H1 (cell line): ENCODE results near the gene DEGS2. TPM values are rescaled to one million over a fixed set of nuclear protein-coding genes. Genes with fewer than 3 reads are reported as not detected.

Experiments used
- CTCF ChIA-PET: fragments of 300-600 bp; sonication (Branson Sonifier 250); formaldehyde crosslinking; loops from one replicate; lab custom pipeline; 2021; ENCODE audit not compliant: partially characterized antibody; lab: Charles Lee
- POLR2A ChIA-PET: fragments of 300-600 bp; sonication (Branson Sonifier 250); formaldehyde crosslinking; loops from one replicate; lab custom pipeline; 2021; ENCODE audit warnings: inconsistent platforms; ENCODE audit not compliant: partially characterized antibody; lab: Charles Lee
- DNase-seq, 2 experiments: peaks; one replicate each; pipeline versions ENCODE4 v3.0.0 to v3.0.0-alpha.2; 2010 to 2022; ENCODE audit warnings: low spot score in 2 of 2, low read depth in 1 of 2, mixed read lengths in 1 of 2
- FAIRE-seq: peaks from 2 replicates; lab custom pipeline; 2011; peaks lifted over from hg19 to GRCh38; lab: Jason Lieb, UNC
- H2AFZ ChIP-seq: 2 replicates; pipeline ENCODE4 v1.8.1; 2012; ENCODE audit warnings: low read length, inconsistent platforms
- H2AK5ac ChIP-seq: 2 replicates; pipeline ENCODE4 v1.6.1; 2013; ENCODE audit warnings: low read depth, low read length
- H2BK120ac ChIP-seq: replicated peaks from 2 replicates; pipeline ENCODE3; 2013; ENCODE audit warnings: low read depth, low read length, inconsistent platforms
- H2BK12ac ChIP-seq: 2 replicates; pipeline ENCODE4 v1.6.1; 2013; ENCODE audit warnings: low read depth, low read length
- H2BK15ac ChIP-seq: 2 replicates; pipeline ENCODE4 v1.6.1; 2013; ENCODE audit warnings: low read length
- H2BK20ac ChIP-seq: 2 replicates; pipeline ENCODE4 v1.6.1; 2013; ENCODE audit warnings: low read length
- H2BK5ac ChIP-seq: 2 replicates; pipeline ENCODE4 v1.6.1; 2013; ENCODE audit warnings: low read depth, low read length
- H3K14ac ChIP-seq: 2 replicates; pipeline ENCODE4 v1.6.1; 2013; ENCODE audit warnings: inconsistent platforms; ENCODE audit not compliant: insufficient read length
- H3K18ac ChIP-seq: 2 replicates; pipeline ENCODE4 v1.6.1; 2013; ENCODE audit warnings: low read length; ENCODE audit errors: extremely low read depth
- H3K23ac ChIP-seq: 2 replicates; pipeline ENCODE4 v1.6.1; 2013; ENCODE audit warnings: inconsistent platforms; ENCODE audit not compliant: insufficient read length
- H3K23me2 ChIP-seq: 2 replicates; pipeline ENCODE4 v1.6.1; 2013; ENCODE audit warnings: low read depth, low read length
- H3K27ac ChIP-seq: 2 replicates; pipeline ENCODE4 v1.6.1; 2011; ENCODE audit warnings: low read depth, low read length, inconsistent platforms
- H3K27me3 ChIP-seq, 4 experiments: replicated peaks in 1 of 4; 1 replicate in 1 of 4; 2 replicates in 3 of 4; pipeline versions ENCODE4 v1.6.1 to v1.8.1; 2011 to 2013; ENCODE audit warnings: low read length in 3 of 4, mild to moderate bottlenecking in 3 of 4, inconsistent platforms in 2 of 4, mixed read lengths in 2 of 4, moderate library complexity in 1 of 4; ENCODE audit not compliant: control insufficient read depth in 3 of 4, insufficient read depth in 3 of 4; ENCODE audit errors: extremely low read depth in 1 of 4
- H3K36me3 ChIP-seq, 4 experiments: 2 replicates each; pipeline versions ENCODE4 v1.6.1 to v1.8.1; 2011 to 2013; ENCODE audit warnings: mild to moderate bottlenecking in 4 of 4, low read length in 3 of 4, moderate library complexity in 2 of 4, control low read depth in 1 of 4, inconsistent platforms in 1 of 4; ENCODE audit not compliant: insufficient read depth in 4 of 4, control insufficient read depth in 2 of 4
- H3K4ac ChIP-seq: replicated peaks from 2 replicates; pipeline ENCODE3; 2013; ENCODE audit warnings: low read length, low read depth, mixed read lengths, inconsistent platforms; ENCODE audit not compliant: insufficient read length
- H3K4me1 ChIP-seq, 4 experiments: replicated peaks in 1 of 4; 1 replicate in 1 of 4; 2 replicates in 3 of 4; pipeline versions ENCODE4 v1.6.1 to v1.8.1; 2011 to 2013; ENCODE audit warnings: low read length in 3 of 4, inconsistent platforms in 2 of 4, mixed read lengths in 1 of 4; ENCODE audit not compliant: insufficient read depth in 4 of 4, control insufficient read depth in 3 of 4
- H3K4me2 ChIP-seq, 2 experiments: 2 replicates each; pipeline versions ENCODE4 v1.6.1 to v1.8.1; 2011 to 2013; ENCODE audit warnings: low read depth in 2 of 2, low read length in 2 of 2, control low read depth in 1 of 2, inconsistent platforms in 1 of 2, mild to moderate bottlenecking in 1 of 2; ENCODE audit not compliant: insufficient read depth in 1 of 2
- H3K4me3 ChIP-seq, 4 experiments: fragments of 200-600, 300-600 bp in 1 of 4; sonication (generic), shearing (Covaris generic), sonication (Bioruptor Twin) in 1 of 4; 2 replicates each; pipeline versions ENCODE4 v1.5.1 to v1.8.1; 2011 to 2016; ENCODE audit warnings: low read length in 4 of 4, low read depth in 3 of 4, control low read depth in 2 of 4, inconsistent platforms in 2 of 4, mild to moderate bottlenecking in 2 of 4, mixed read lengths in 1 of 4, moderate library complexity in 1 of 4; ENCODE audit not compliant: insufficient read depth in 2 of 4; ENCODE audit errors: extremely low read depth in 1 of 4
- H3K56ac ChIP-seq: replicated peaks from 2 replicates; pipeline ENCODE3; 2013; ENCODE audit warnings: low read depth, mild to moderate bottlenecking, mixed read lengths, low read length, inconsistent platforms; ENCODE audit not compliant: insufficient read length
- H3K79me1 ChIP-seq: 2 replicates; pipeline ENCODE4 v1.6.1; 2013; ENCODE audit warnings: low read depth, low read length, control low read depth
- H3K79me2 ChIP-seq, 2 experiments: 2 replicates each; pipeline versions ENCODE4 v1.6.1 to v1.8.1; 2012 to 2013; ENCODE audit warnings: low read length in 2 of 2, mild to moderate bottlenecking in 2 of 2, inconsistent platforms in 1 of 2; ENCODE audit not compliant: insufficient read depth in 2 of 2, control insufficient read depth in 1 of 2
- H3K9ac ChIP-seq, 4 experiments: replicated peaks in 1 of 4; 1 replicate in 1 of 4; 2 replicates in 3 of 4; pipeline versions ENCODE4 v1.6.1 to v1.8.1; 2011 to 2013; ENCODE audit warnings: low read depth in 3 of 4, low read length in 3 of 4, control low read depth in 2 of 4, mild to moderate bottlenecking in 2 of 4, moderate library complexity in 2 of 4, inconsistent platforms in 1 of 4; ENCODE audit errors: extremely low read depth in 1 of 4
- H3K9me3 ChIP-seq, 2 experiments: 2 replicates each; pipeline versions ENCODE4 v1.6.1 to v1.8.1; 2012 to 2013; ENCODE audit warnings: mild to moderate bottlenecking in 2 of 2, moderate library complexity in 2 of 2, control low read depth in 1 of 2, inconsistent platforms in 1 of 2, low read depth in 1 of 2, low read length in 1 of 2, mixed read lengths in 1 of 2; ENCODE audit not compliant: insufficient read depth in 2 of 2
- H4K20me1 ChIP-seq, 2 experiments: replicated peaks in 1 of 2; 2 replicates each; pipeline versions ENCODE3 to v1.8.1; 2011 to 2013; ENCODE audit warnings: inconsistent platforms in 2 of 2, low read length in 2 of 2, mild to moderate bottlenecking in 1 of 2; ENCODE audit not compliant: insufficient read depth in 2 of 2, control insufficient read depth in 1 of 2
- H4K5ac ChIP-seq: 2 replicates; pipeline ENCODE4 v1.6.1; 2013; ENCODE audit warnings: low read length, low read depth, mixed read lengths, inconsistent platforms; ENCODE audit not compliant: insufficient read length
- H4K8ac ChIP-seq: 2 replicates; pipeline ENCODE4 v1.8.0; 2013; ENCODE audit warnings: mild to moderate bottlenecking, moderate library complexity, low read length, inconsistent platforms; ENCODE audit not compliant: insufficient read depth; ENCODE audit errors: extremely low read depth
- H4K91ac ChIP-seq: replicated peaks from 2 replicates; pipeline ENCODE3; 2013; ENCODE audit warnings: low read length, mixed read lengths, inconsistent platforms; ENCODE audit not compliant: insufficient read length
- BACH1 ChIP-seq: IDR thresholded peaks from 2 replicates; pipeline ENCODE4 v1.6.1; 2012; ENCODE audit warnings: low read length, improper control_type of control experiment
- CTBP2 ChIP-seq: IDR thresholded peaks from 2 replicates; pipeline ENCODE4 v1.7.0; 2011; ENCODE audit warnings: borderline replicate concordance, mild to moderate bottlenecking, moderate library complexity, mixed read lengths, low read length; ENCODE audit not compliant: insufficient read depth, insufficient read length
- EP300 ChIP-seq, 2 experiments: IDR thresholded peaks; 1 replicate in 1 of 2; 2 replicates in 1 of 2; pipeline ENCODE4 v1.6.1; 2011 to 2012; ENCODE audit warnings: low read depth in 2 of 2, low read length in 2 of 2, mild to moderate bottlenecking in 2 of 2, borderline replicate concordance in 1 of 2, inconsistent platforms in 1 of 2, moderate library complexity in 1 of 2
- JUND ChIP-seq: IDR thresholded peaks from 2 replicates; pipeline ENCODE4 v1.6.1; 2011; ENCODE audit warnings: mild to moderate bottlenecking, improper control_type of control experiment, low read length
- KDM1A ChIP-seq: fragments of 200-600, 300-600 bp; sonication (generic); IDR thresholded peaks from 2 replicates; pipeline ENCODE4 v1.7.1; 2016; ENCODE audit warnings: mild to moderate bottlenecking, low read length, borderline replicate concordance
- POLR2A ChIP-seq, 2 experiments: IDR thresholded peaks; 1 replicate in 1 of 2; 2 replicates in 1 of 2; pipeline ENCODE4 v1.6.1; 2011; ENCODE audit warnings: low read depth in 2 of 2, low read length in 2 of 2, mild to moderate bottlenecking in 2 of 2; ENCODE audit errors: control extremely low read depth in 1 of 2
- RBBP5 ChIP-seq: IDR thresholded peaks from 2 replicates; pipeline ENCODE4 v1.7.1; 2012; ENCODE audit warnings: low read depth, mild to moderate bottlenecking, inconsistent platforms, low read length, moderate library complexity, borderline replicate concordance
- RXRA ChIP-seq: IDR thresholded peaks from 2 replicates; pipeline ENCODE4 v1.6.1; 2011; ENCODE audit warnings: low read depth, mild to moderate bottlenecking, low read length, moderate library complexity; ENCODE audit not compliant: insufficient read depth
- SRF ChIP-seq: IDR thresholded peaks from 2 replicates; pipeline ENCODE4 v1.6.1; 2011; ENCODE audit warnings: mild to moderate bottlenecking, low read depth, low read length, moderate library complexity
- TAF1 ChIP-seq: IDR thresholded peaks from 2 replicates; pipeline ENCODE4 v1.6.1; 2011; ENCODE audit warnings: mild to moderate bottlenecking, low read depth, low read length
- TBP ChIP-seq: IDR thresholded peaks from 2 replicates; pipeline ENCODE4 v1.6.1; 2011; ENCODE audit warnings: low read depth, low read length, improper control_type of control experiment
- WGBS, 2 experiments: shearing (Covaris generic) in 1 of 2; methylation state at CpG; one replicate each; pipeline versions ENCODE4 v1.1.6 to v1.1.7; 2013 to 2015; ENCODE audit warnings: low lambda C conversion rate in 2 of 2, mixed read lengths in 2 of 2, inconsistent platforms in 1 of 2, low coverage in 1 of 2, missing lambda C conversion rate in 1 of 2; ENCODE audit not compliant: insufficient replicate concordance in 2 of 2, insufficient coverage in 1 of 2, insufficient read length in 1 of 2; ENCODE audit errors: extremely low coverage in 1 of 2, missing lambda C conversion rate in 1 of 2; 5-methylcytosine and 5-hydroxymethylcytosine counted together
- polyA plus RNA-seq, 7 experiments: library from polyadenylated mRNA; depleted of rRNA in 3 of 7; stranded (reverse) in 5 of 7; unstranded in 2 of 7; fragments of >200 nt in 5 of 7; fragments of 200-250 nt in 2 of 7; gene quantifications; 1 replicate in 5 of 7; 2 replicates in 1 of 7; 4 replicates in 1 of 7; pipeline versions ENCODE4 v1.2.1 to v1.2.3, GENCODE V29; 2011 to 2013; ENCODE audit warnings: missing spikeins in 2 of 7, mixed read lengths in 2 of 7
- total RNA-seq: library from RNA; stranded (reverse); fragmentation: NEBNext Ultra II Directional; extraction: Animal tissue kit (Norgen Biotek cat#: 25700); gene quantifications from 2 replicates; pipeline ENCODE4 v1.2.1, GENCODE V29; 2021

DEGS2 gene
- total and polyA plus RNA-seq, 2 of the 8 experiments (the other 6 are each of a cell fraction or from before 2014, with no cell fraction given) = 0.61 to 0.82 TPM

- H3K9me3 ChIP-seq = no peaks in the 10 kb centered on the region
- H4K8ac ChIP-seq = no peak overlapping the region
- no peak overlapping the region for H3K4me2 ChIP-seq
- H2BK20ac ChIP-seq = no peak overlapping the region
- H3K9ac ChIP-seq = no peak overlapping the region
- H3K18ac ChIP-seq = no peak overlapping the region
- no peak overlapping the region for H4K5ac ChIP-seq
- H4K20me1 ChIP-seq = no peaks in the 10 kb centered on the region
- H2BK12ac ChIP-seq = no peak overlapping the region
- H2BK15ac ChIP-seq = no peak overlapping the region
- ChIA-PET POLR2A (no interaction called here), CTCF (interaction anchor here (0.5 to 4.1 kb wide), 3 partner anchors 8 to 59 kb away, joined by 3 to 24 read pairs (median 3); no protein-coding TSS in a partner anchor)
- H3K27me3 ChIP-seq = no peaks in the 10 kb centered on the region
- H2AFZ ChIP-seq = no peak overlapping the region
- DNase-seq (no peak), FAIRE-seq (no peak)
- H2AK5ac ChIP-seq = no peak overlapping the region
- H3K56ac ChIP-seq = no peak overlapping the region
- peaks cover 0 to 4% (median 2%) of the 10 kb centered on the region in 4 experiments; a peak in 2 of 7 replicates for H3K4me1 ChIP-seq
- H2BK120ac ChIP-seq = no peak overlapping the region
- H3K23me2 ChIP-seq = no peaks in the 10 kb centered on the region
- H2BK5ac ChIP-seq = no peak overlapping the region
- no peak overlapping the region for H4K91ac ChIP-seq
- no peaks in the 10 kb centered on the region for H3K79me2 ChIP-seq
- no peak overlapping the region for H3K27ac ChIP-seq
- H3K23ac ChIP-seq = no peak overlapping the region
- no peak overlapping the region for H3K4me3 ChIP-seq
- WGBS, 2 experiments = 93% methylated on average over 5 of the region's 5 CpGs; no CpG with 5 or more reads in 1 of the 2 experiments
- no peak overlapping the region for H3K14ac ChIP-seq
- H3K4ac ChIP-seq = no peak overlapping the region
- H3K36me3 ChIP-seq = no peaks in the 10 kb centered on the region
- no peaks in the 10 kb centered on the region for H3K79me1 ChIP-seq
- no peak for TF ChIP-seq BACH1
- no peak for TF ChIP-seq RBBP5
- TF ChIP-seq CTBP2 = no peak
- TF ChIP-seq TBP = no peak
- no peak for TF ChIP-seq SRF
- no peak for TF ChIP-seq EP300 (IDR thresholded peaks at IDR 0.05; ENCODE audit: borderline replicate concordance in 1 of 2, low read depth in 2 of 2, low read length in 2 of 2)
- no peak for TF ChIP-seq TAF1
- no peak for TF ChIP-seq JUND
- TF ChIP-seq KDM1A = no peak
- no peak for TF ChIP-seq RXRA
- TF ChIP-seq POLR2A (IDR thresholded peaks at IDR 0.05; ENCODE audit: control extremely low read depth in 1 of 2, low read depth in 2 of 2, low read length in 2 of 2) = no peak
Observed at GRCh38 chr14:100201701-100202100, 42.3 kb upstream of the DEGS2 start.
